ENCODE results near the gene SEMA4B.
"Not testable (repeated sequence)": the region's sequence is repeated elsewhere in the genome, so short reads cannot be mapped to it uniquely, and the experiment has no call there.

SEMA4B gene

DNA sequence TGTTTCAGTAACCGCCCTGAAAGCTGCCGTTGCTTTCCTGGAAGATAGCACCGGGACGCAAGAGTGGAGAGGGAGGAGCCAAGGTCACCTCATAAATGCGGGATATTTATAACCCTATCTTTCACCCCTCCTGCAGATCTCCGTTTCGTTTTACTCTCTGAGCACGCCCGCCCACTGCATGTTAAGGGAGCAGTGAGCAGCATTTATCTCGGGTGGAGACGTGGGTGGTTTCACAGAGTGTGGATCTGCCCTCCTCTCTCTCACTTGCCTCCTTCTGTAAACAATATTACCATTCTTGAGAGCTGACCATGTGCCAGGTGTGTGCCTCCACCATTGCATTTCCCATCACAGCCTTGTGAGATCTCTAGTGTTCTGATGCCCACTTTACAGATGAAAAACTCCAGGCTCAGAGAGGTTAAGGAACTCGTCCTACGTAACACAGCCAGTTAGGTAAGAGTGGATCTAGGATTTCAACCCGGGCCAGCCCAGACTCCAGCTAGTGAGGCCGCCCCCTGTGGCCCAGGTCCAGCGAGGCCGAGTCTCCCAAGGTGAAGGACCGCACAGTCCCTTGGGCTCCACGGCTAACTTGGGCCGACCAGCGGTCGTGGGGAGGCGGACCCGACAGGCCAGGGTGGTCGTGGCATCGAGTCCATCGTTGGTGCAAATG, 16.9 kb upstream of the SEMA4B start:
- Histone ChIP-seq H2AFZ (ENCODE audit: low read length) (no peak overlapping the region), H3K4me1 (ENCODE audit: insufficient read depth, low read length, poor library complexity, severe bottlenecking) (peaks cover 4% of the 10 kb centered on the region), H3F3A (ENCODE audit: low read depth) (no peaks in the 10 kb centered on the region), H3K4me3 (ENCODE audit: low read length, poor library complexity, severe bottlenecking) (no peak overlapping the region), H3K36me3 (ENCODE audit: insufficient read depth, low read length) (no peaks in the 10 kb centered on the region), H3K4me2 (ENCODE audit: low read depth, low read length, poor library complexity, severe bottlenecking) (peak overlapping the region; percentile 48), H3K27me3 (ENCODE audit: insufficient read depth, low read length, poor library complexity, severe bottlenecking) (no peaks in the 10 kb centered on the region), H4K20me1 (ENCODE audit: insufficient read depth, low read length, poor library complexity, severe bottlenecking) (no peaks in the 10 kb centered on the region), H3K9me3 (ENCODE audit: insufficient read depth, low read depth, low read length) (no peaks in the 10 kb centered on the region), H3K79me2 (ENCODE audit: insufficient read depth, low read length) (no peaks in the 10 kb centered on the region), H3K9me2 (replicated peaks; ENCODE audit: low read depth, low read length) (no peaks in the 10 kb centered on the region), H3K9ac (ENCODE audit: low read depth, low read length, poor library complexity, severe bottlenecking) (no peak overlapping the region)
- TF ChIP-seq EZH2phosphoT487 (IDR thresholded peaks at IDR 0.05; ENCODE audit: borderline replicate concordance) (no peak), CTCF (conservative IDR thresholded peaks at IDR 0.05; ENCODE audit: low read length) (no peak)

GRCh38 chr15:90184786-90185704, 16.1 kb upstream of the SEMA4B start:
- no peaks in the 10 kb centered on the region for H3K79me2 ChIP-seq (ENCODE audit: insufficient read depth, low read length)
- H3K4me2 ChIP-seq (ENCODE audit: low read depth, low read length, poor library complexity, severe bottlenecking): peak overlapping the region; percentile 48
- H3K27me3 ChIP-seq (ENCODE audit: insufficient read depth, low read length, poor library complexity, severe bottlenecking): no peaks in the 10 kb centered on the region
- H3K9me3 ChIP-seq (ENCODE audit: insufficient read depth, low read depth, low read length): no peaks in the 10 kb centered on the region
- H3F3A ChIP-seq (ENCODE audit: low read depth): no peaks in the 10 kb centered on the region
- no peaks in the 10 kb centered on the region for H3K36me3 ChIP-seq (ENCODE audit: insufficient read depth, low read length)
- H3K4me3 ChIP-seq (ENCODE audit: low read length, poor library complexity, severe bottlenecking): peak overlapping the region; percentile 30
- no peaks in the 10 kb centered on the region for H4K20me1 ChIP-seq (ENCODE audit: insufficient read depth, low read length, poor library complexity, severe bottlenecking)
- H2AFZ ChIP-seq (ENCODE audit: low read length): peak overlapping the region; percentile 11
- no peaks in the 10 kb centered on the region for H3K9me2 ChIP-seq (replicated peaks; ENCODE audit: low read depth, low read length)
- peaks cover 9% of the 10 kb centered on the region for H3K4me1 ChIP-seq (ENCODE audit: insufficient read depth, low read length, poor library complexity, severe bottlenecking)
- TF ChIP-seq CTCF (conservative IDR thresholded peaks at IDR 0.05; ENCODE audit: low read length) (no peak), EZH2phosphoT487 (IDR thresholded peaks at IDR 0.05; ENCODE audit: borderline replicate concordance) (no peak)
- no peak overlapping the region for H3K9ac ChIP-seq (ENCODE audit: low read depth, low read length, poor library complexity, severe bottlenecking)

DNA sequence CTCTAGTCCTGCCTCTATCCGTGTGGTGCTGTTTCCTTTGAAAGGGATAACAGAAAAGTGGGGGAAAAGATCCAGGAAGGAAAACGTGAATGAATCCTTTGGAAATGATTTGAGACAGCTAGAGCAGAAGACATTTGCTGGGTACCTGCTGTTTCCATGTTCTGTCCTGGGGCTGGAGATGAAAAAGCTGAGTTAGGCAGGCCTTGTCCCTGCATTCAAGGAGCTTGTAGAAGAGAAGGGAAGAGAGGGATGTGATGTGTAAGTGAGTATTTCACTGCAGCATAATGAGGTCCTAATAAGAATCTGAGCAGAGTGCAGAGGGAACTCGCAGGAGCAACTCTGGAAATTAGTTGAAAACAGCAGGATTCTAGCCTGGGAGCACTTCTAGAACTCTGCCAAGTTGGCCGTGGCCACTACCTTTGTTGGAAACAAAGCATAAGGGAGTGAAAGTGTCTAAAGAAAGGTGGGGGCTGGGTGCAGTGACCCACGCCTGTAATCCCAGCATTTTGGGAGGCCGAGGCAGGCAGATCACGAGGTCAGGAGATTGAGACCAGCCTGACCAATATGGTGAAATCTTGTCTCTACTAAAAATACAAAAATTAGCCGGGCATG, 13.8 kb upstream of the SEMA4B start:
- Histone ChIP-seq H3K4me3 (ENCODE audit: low read length, poor library complexity, severe bottlenecking) (no peak overlapping the region), H3K4me2 (ENCODE audit: low read depth, low read length, poor library complexity, severe bottlenecking) (no peak overlapping the region), H3K9me2 (replicated peaks; ENCODE audit: low read depth, low read length) (no peaks in the 10 kb centered on the region), H2AFZ (ENCODE audit: low read length) (no peak overlapping the region), H4K20me1 (ENCODE audit: insufficient read depth, low read length, poor library complexity, severe bottlenecking) (no peaks in the 10 kb centered on the region), H3K27me3 (ENCODE audit: insufficient read depth, low read length, poor library complexity, severe bottlenecking) (no peaks in the 10 kb centered on the region), H3K9ac (ENCODE audit: low read depth, low read length, poor library complexity, severe bottlenecking) (no peak overlapping the region), H3K9me3 (ENCODE audit: insufficient read depth, low read depth, low read length) (no peaks in the 10 kb centered on the region), H3K4me1 (ENCODE audit: insufficient read depth, low read length, poor library complexity, severe bottlenecking) (peaks cover 32% of the 10 kb centered on the region), H3K36me3 (ENCODE audit: insufficient read depth, low read length) (no peaks in the 10 kb centered on the region), H3F3A (ENCODE audit: low read depth) (no peaks in the 10 kb centered on the region), H3K79me2 (ENCODE audit: insufficient read depth, low read length) (no peaks in the 10 kb centered on the region)
- TF ChIP-seq CTCF (conservative IDR thresholded peaks at IDR 0.05; ENCODE audit: low read length) (no peak), EZH2phosphoT487 (IDR thresholded peaks at IDR 0.05; ENCODE audit: borderline replicate concordance) (no peak)

- not testable (repeated sequence) for H3K79me2 ChIP-seq (ENCODE audit: insufficient read depth, low read length); H4K20me1 ChIP-seq (ENCODE audit: insufficient read depth, low read length, poor library complexity, severe bottlenecking); H2AFZ ChIP-seq (ENCODE audit: low read length); H3K9me2 ChIP-seq (replicated peaks; ENCODE audit: low read depth, low read length); H3K27me3 ChIP-seq (ENCODE audit: insufficient read depth, low read length, poor library complexity, severe bottlenecking); H3K4me2 ChIP-seq (ENCODE audit: low read depth, low read length, poor library complexity, severe bottlenecking); H3K4me3 ChIP-seq (ENCODE audit: low read length, poor library complexity, severe bottlenecking); H3K36me3 ChIP-seq (ENCODE audit: insufficient read depth, low read length); H3K9ac ChIP-seq (ENCODE audit: low read depth, low read length, poor library complexity, severe bottlenecking); H3F3A ChIP-seq (ENCODE audit: low read depth); H3K9me3 ChIP-seq (ENCODE audit: insufficient read depth, low read depth, low read length)
- H3K4me1 ChIP-seq (ENCODE audit: insufficient read depth, low read length, poor library complexity, severe bottlenecking): peaks cover 37% of the 10 kb centered on the region
Observed at GRCh38 chr15:90188065-90188464, 13.1 kb upstream of the SEMA4B start.

Data from Loucy (cell line).